Skeletal muscle satellite cell (primary cell): ENCODE measurements around the gene RNF175.

Experiments
- H3K27me3 ChIP-seq: 2 replicates; pipeline ENCODE4 v1.7.0; 2013; ENCODE audit warnings: low read length; ENCODE audit not compliant: control insufficient read depth, insufficient read depth
- H3K36me3 ChIP-seq: 2 replicates; pipeline ENCODE4 v1.7.0; 2013; ENCODE audit warnings: mild to moderate bottlenecking, control low read depth, low read length; ENCODE audit not compliant: insufficient read depth
- H3K4me1 ChIP-seq: 2 replicates; pipeline ENCODE4 v1.7.0; 2013; ENCODE audit warnings: low read length; ENCODE audit not compliant: control insufficient read depth, insufficient read depth
- H3K4me2 ChIP-seq: 2 replicates; pipeline ENCODE4 v1.7.0; 2013; ENCODE audit warnings: mild to moderate bottlenecking, low read length
- H3K4me3 ChIP-seq: 2 replicates; pipeline ENCODE4 v1.7.0; 2013; ENCODE audit warnings: low read length
- H3K9ac ChIP-seq: 2 replicates; pipeline ENCODE4 v1.7.0; 2013; ENCODE audit warnings: mild to moderate bottlenecking, low read depth, low read length, moderate library complexity
- H3K9me3 ChIP-seq: replicated peaks from 2 replicates; pipeline ENCODE4 v1.7.0; 2013; ENCODE audit warnings: mild to moderate bottlenecking, control low read depth, low read length

The RNF175 gene

GRCh38 chr4:153764601-153765368 is 5.0 kb upstream of the RNF175 start:
- H3K9me3 ChIP-seq, result no peaks in the 10 kb centered on the region
- H3K27me3 ChIP-seq, result peaks cover 42% of the 10 kb centered on the region
- no peak overlapping the region for H3K4me3 ChIP-seq
- no peak overlapping the region for H3K9ac ChIP-seq
- no peaks in the 10 kb centered on the region for H3K36me3 ChIP-seq
- no peak overlapping the region for H3K4me2 ChIP-seq
- no peaks in the 10 kb centered on the region for H3K4me1 ChIP-seq

DNA sequence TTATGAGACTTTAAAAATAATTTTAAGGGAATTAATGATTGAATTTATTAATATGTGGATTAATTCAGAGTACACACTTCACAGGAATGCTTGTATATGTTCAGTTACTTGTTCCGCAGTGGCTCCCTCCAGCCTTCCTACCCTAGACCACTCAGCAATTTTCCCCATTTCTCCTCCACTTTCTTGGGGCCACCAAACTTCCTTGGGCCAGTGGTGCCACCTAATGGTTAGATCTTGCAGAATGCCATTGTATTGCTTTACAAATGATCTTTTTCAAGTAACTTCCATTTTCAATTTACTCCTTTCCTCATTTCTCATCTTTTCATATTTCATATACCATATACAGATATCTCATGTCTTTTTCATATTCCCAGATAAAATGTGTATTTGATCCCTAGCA is 3.6 kb upstream of the RNF175 start:
- Histone ChIP-seq H3K4me3 (no peak overlapping the region), H3K4me1 (peaks cover 4% of the 10 kb centered on the region), H3K4me2 (no peak overlapping the region), H3K9me3 (no peaks in the 10 kb centered on the region), H3K9ac (no peak overlapping the region), H3K27me3 (peaks cover 53% of the 10 kb centered on the region), H3K36me3 (no peaks in the 10 kb centered on the region)

DNA sequence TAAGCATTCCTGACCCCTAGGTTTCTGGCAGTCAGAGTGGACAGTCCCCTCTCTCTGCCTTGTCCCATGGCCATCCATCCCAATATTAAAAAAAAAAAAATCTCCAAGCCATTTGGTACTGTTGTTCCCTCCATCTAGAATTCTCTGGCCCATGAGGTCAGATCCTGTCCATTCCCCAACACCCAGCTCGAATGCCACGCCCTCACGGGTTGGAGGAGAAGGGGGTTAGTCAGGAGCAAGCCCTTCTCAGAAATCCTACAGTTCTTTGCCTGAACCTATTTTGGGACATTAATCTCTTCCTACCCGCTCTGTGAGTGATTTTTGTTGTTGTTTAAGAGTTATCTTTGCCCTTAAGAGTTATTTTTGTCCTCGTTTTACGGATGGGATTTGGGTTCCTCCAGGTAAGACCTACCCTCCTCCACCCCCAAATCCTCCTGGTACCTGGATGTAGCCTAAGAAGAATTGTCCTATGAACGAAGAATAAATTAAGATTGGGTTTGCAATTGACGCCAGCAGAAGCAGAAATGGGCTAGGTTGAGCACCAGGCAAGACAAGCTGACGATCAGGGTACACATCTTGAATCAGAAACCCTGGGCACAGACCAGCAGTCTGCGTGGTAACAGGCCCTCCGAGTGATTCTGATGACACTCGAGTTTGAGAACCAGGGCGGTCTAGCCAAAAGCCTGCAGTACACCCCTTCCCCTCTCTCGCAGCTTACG is 977 bp downstream of the RNF175 start:
- Histone ChIP-seq H3K27me3 (peaks cover 57% of the 10 kb centered on the region), H3K36me3 (no peaks in the 10 kb centered on the region), H3K4me2 (peak overlapping the region; percentile 90), H3K4me3 (peak overlapping the region; percentile 67), H3K9me3 (no peaks in the 10 kb centered on the region), H3K9ac (no peak overlapping the region), H3K4me1 (peaks cover 4% of the 10 kb centered on the region)

- H3K9ac ChIP-seq, result no peak overlapping the region
- no peak overlapping the region for H3K4me3 ChIP-seq
- peaks cover 4% of the 10 kb centered on the region for H3K4me1 ChIP-seq
- H3K9me3 ChIP-seq, result no peaks in the 10 kb centered on the region
- no peaks in the 10 kb centered on the region for H3K36me3 ChIP-seq
- no peak overlapping the region for H3K4me2 ChIP-seq
- peaks cover 55% of the 10 kb centered on the region for H3K27me3 ChIP-seq
Observed at GRCh38 chr4:153758136-153758535, 1.7 kb downstream of the RNF175 start.

- no peaks in the 10 kb centered on the region for H3K36me3 ChIP-seq
- peaks cover 55% of the 10 kb centered on the region for H3K27me3 ChIP-seq
- H3K4me2 ChIP-seq, result no peak overlapping the region
- no peak overlapping the region for H3K4me3 ChIP-seq
- no peak overlapping the region for H3K9ac ChIP-seq
- H3K9me3 ChIP-seq, result no peaks in the 10 kb centered on the region
- peaks cover 4% of the 10 kb centered on the region for H3K4me1 ChIP-seq
Observed at GRCh38 chr4:153757407-153757806, 2.4 kb downstream of the RNF175 start.

- Histone ChIP-seq H3K36me3 (no peaks in the 10 kb centered on the region), H3K4me3 (no peak overlapping the region), H3K27me3 (peaks cover 44% of the 10 kb centered on the region), H3K4me2 (no peak overlapping the region), H3K9me3 (no peaks in the 10 kb centered on the region), H3K4me1 (peaks cover 4% of the 10 kb centered on the region), H3K9ac (no peak overlapping the region)
Observed at GRCh38 chr4:153755186-153755585, 4.6 kb downstream of the RNF175 start.

DNA sequence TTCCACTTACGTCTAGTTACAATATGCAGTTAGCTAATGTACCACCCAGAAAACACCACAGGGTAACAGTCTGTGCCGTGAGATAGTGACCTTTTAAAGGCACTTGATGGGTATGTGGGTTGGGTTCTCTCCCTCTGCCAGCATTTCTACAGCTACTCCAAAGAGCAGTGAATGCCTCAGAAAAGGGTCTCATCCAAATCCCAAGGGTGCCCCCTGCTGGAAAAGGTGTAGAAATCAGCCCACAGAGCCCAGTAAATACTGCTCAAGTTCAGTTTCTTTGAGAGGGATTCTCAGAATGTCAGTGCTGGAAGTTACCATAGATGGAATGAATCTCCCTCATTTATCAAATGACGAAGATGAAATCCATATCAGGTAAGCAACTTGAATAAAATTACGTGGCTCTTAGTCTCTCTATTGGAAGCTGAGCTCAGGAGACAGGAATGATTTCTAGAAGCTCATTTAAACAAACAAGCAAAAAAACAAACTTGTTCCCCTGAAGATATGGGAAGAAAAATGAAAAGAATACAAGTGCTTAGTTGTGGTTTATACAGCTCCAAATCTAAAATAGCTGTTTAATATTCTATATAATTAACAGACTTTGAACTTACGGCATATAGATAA is 9.5 kb downstream of the RNF175 start:
- H3K9me3 ChIP-seq, result no peaks in the 10 kb centered on the region
- no peak overlapping the region for H3K4me2 ChIP-seq
- H3K4me3 ChIP-seq, result no peak overlapping the region
- peaks cover 15% of the 10 kb centered on the region for H3K27me3 ChIP-seq
- H3K9ac ChIP-seq, result no peak overlapping the region
- no peaks in the 10 kb centered on the region for H3K4me1 ChIP-seq
- H3K36me3 ChIP-seq, result no peaks in the 10 kb centered on the region

- Histone ChIP-seq H3K4me2 (no peak overlapping the region), H3K4me1 (no peaks in the 10 kb centered on the region), H3K36me3 (no peaks in the 10 kb centered on the region), H3K9me3 (no peaks in the 10 kb centered on the region), H3K4me3 (no peak overlapping the region), H3K9ac (no peak overlapping the region), H3K27me3 (peaks cover 15% of the 10 kb centered on the region)
Observed at GRCh38 chr4:153748378-153748777, 11.4 kb downstream of the RNF175 start.

DNA sequence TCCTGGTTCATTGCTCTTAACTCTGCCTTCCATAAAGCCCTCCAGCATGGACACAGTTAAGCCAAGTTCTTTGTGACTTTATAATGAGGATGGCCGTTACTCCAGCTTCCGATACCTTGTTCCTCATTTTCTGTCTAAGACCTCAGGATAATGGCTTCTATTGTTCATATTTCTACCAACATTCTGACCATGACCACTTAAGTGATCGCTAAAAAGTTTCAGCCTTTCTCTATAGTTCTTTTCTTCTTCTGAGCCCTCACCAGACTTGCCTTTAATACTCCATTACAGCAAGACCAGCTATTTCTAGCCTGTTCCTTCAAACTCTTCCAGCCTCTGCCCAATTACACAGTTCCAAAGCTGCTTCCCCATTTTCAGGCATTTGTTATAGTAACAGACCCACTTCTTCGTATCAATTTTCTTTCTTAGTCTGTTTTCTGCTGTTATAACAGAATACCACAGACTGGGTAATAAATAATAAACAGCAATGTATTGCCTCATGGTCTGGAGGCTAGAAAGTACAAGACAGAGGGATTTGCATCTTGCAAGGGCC is 12.3 kb downstream of the RNF175 start:
- Histone ChIP-seq H3K4me2 (no peak overlapping the region), H3K9ac (no peak overlapping the region), H3K9me3 (no peaks in the 10 kb centered on the region), H3K4me3 (no peak overlapping the region), H3K27me3 (peaks cover 9% of the 10 kb centered on the region), H3K36me3 (no peaks in the 10 kb centered on the region), H3K4me1 (no peaks in the 10 kb centered on the region)

- peaks cover 2% of the 10 kb centered on the region for H3K27me3 ChIP-seq
- no peaks in the 10 kb centered on the region for H3K4me1 ChIP-seq
Observed at GRCh38 chr4:153745651-153746050, 14.2 kb downstream of the RNF175 start.

DNA sequence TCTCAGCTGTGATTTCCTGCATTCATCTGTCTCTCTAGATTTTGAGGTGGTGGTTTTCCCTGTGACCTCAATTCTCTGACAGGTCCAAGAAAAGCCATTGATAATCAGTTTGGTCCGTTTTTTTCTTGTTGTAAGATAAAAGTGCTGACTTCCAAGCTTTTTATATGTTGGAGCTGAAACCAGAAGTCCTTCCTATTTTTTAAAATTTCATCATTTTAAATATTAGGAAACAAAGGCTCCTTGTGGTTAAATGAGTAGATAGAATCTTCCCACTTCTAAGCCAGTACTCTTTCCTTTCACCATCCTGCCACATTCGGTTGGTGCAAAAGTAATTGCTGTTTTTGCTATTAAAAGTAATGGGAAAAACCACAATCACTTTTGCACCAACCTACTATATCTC is 18.3 kb downstream of the RNF175 start:
- Histone ChIP-seq H3K9me3 (no peaks in the 10 kb centered on the region), H3K9ac (no peak overlapping the region), H3K36me3 (no peaks in the 10 kb centered on the region), H3K4me3 (no peak overlapping the region), H3K4me1 (no peaks in the 10 kb centered on the region), H3K4me2 (no peak overlapping the region), H3K27me3 (peaks cover 2% of the 10 kb centered on the region)

More at GRCh38 chr4:153745651-153746050, 14.2 kb downstream of the RNF175 start:
- no peak overlapping the region for H3K9ac ChIP-seq
- no peaks in the 10 kb centered on the region for H3K9me3 ChIP-seq
- no peak overlapping the region for H3K4me3 ChIP-seq
- H3K4me2 ChIP-seq, result no peak overlapping the region
- no peaks in the 10 kb centered on the region for H3K36me3 ChIP-seq
